HG02981 (cell line): ENCODE results near the gene PAPSS2.
"Not testable (repeated sequence)": the region's sequence is repeated elsewhere in the genome, so short reads cannot be mapped to it uniquely, and the experiment has no call there.

Experiments used
- ATAC-seq: cut with Tn5 transposase; IDR thresholded peaks from one replicate; pipeline ENCODE4 v1.9.1; 2021; ENCODE audit warnings: mild to moderate bottlenecking, moderate library complexity; ENCODE audit not compliant: unreplicated experiment

PAPSS2 gene

GRCh38 chr10:87642486-87642885 is 17.2 kb upstream of the PAPSS2 start:
- ATAC-seq, result no peak

GRCh38 chr10:87642988-87643387 is 16.7 kb upstream of the PAPSS2 start:
- no peak for ATAC-seq

GRCh38 chr10:87643920-87644319 is 15.8 kb upstream of the PAPSS2 start:
- no peak for ATAC-seq

DNA sequence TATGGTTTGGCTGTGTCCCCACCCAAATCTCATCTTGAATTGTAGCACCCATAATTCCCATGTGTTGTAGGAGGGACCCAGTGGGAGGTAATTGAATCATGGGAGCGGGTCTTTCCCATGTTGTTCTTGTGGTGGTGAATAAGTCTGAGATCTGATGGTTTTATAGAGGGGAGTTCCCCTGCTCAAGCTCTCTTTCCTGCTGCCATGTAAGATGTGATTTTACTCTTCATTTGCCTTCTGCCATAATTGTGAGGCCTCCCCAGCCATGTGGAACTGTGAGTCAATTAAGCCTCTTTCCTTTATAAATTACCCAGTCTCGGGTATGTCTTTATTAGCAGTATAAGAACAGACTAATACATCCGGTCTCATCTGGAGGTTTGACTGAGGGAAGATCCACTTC is 15.2 kb upstream of the PAPSS2 start:
- not testable (repeated sequence) for ATAC-seq

GRCh38 chr10:87646192-87646909 is 13.3 kb upstream of the PAPSS2 start:
- ATAC-seq, result no peak

DNA sequence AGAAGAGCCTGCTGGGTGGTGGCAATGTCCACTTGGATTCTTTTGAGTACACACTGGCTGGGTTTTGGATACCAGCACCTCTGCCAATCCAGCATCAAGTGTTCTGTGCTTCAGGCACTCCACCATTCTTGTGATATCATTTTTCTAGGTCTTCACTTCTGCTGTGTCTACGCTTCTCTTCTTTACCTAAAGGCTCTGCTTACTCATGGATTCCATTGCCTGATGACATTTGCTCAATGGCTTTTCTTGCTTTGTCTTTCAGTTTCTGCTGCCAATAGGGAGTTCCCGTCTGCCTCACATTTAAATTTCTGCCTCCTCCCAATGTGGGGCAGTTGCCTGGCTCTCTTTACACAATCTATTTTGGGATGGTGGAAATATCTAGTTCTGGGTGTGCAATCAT is 12.7 kb upstream of the PAPSS2 start:
- no peak for ATAC-seq

DNA sequence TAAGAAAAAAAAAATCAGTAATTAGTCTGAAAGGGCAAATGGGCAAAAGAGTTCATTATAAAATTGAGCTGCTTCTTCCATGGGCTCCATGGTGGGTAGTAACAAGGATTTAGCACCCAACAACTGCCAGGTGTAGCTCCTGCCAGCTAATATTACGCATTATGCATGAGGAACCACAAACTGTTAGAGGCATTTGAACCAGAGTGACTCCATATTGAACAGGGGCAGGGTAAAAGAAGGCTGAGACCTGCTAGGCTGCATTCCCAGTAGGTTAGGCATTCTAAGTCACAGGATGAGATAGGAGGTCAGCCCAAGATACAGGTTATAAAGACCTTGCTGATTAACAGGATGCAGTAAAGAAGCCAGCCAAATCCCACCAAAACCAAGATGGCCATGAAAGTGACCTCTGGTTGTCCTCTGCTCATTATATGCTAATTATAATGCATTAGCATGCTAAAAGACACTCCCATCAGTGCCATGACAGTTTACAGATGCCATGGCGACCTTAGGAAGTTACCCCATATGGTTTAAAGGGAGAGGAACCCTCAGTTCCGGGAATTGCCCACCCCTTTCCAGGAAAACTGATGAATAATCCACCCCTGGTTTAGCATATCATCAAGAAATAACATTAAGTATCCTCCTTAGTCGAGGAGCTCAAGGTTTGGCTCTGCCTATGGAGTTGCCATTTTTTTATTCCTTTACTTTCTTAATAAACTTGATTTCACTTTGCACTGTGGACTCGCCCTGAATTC is 8.7 kb upstream of the PAPSS2 start:
- no peak for ATAC-seq

DNA sequence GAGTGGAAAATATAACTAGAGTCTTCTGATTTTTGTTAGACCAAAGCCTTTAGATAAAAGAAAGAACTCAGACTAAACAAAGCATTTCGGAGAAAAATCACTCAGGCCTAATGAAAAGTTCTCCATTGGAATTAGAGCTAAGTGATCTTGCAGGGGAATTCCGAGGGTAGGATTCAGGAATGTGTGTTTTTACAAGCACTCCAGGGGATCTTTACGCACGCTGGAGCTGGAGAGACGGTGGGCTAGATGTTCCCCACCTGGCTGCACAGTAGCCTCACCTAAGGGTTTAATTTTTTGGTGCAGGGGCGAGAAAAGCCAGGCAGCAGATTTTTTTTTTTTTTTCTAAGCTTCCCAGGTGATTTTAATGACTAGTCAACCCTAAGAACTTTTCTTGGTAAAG is 7.9 kb upstream of the PAPSS2 start:
- ATAC-seq, result no peak

DNA sequence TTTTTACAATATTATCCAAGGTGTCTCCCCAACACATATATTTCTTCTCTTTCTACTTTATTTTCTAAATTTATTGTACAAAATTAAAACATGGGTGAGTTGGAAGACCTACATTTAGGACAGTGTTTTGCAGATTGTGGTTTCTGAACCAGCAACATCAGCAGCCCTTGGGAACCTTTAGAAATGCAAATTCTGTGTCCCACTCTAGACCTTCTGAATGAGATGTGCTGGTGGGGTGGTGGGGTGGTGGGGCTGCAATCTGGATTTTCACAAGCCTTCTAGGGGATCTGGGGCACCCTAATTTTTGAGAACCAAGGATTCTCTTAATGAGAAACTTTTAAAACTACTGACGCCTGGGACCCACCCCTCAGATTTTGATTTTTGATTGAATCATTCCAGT is 7.4 kb upstream of the PAPSS2 start:
- ATAC-seq, result no peak

- no peak for ATAC-seq
Observed at GRCh38 chr10:87654212-87654611, 5.5 kb upstream of the PAPSS2 start.

- ATAC-seq, result no peak
Observed at GRCh38 chr10:87656431-87657072, 3.1 kb upstream of the PAPSS2 start.

GRCh38 chr10:87657371-87657770 is 2.3 kb upstream of the PAPSS2 start:
- ATAC-seq, result no peak

DNA sequence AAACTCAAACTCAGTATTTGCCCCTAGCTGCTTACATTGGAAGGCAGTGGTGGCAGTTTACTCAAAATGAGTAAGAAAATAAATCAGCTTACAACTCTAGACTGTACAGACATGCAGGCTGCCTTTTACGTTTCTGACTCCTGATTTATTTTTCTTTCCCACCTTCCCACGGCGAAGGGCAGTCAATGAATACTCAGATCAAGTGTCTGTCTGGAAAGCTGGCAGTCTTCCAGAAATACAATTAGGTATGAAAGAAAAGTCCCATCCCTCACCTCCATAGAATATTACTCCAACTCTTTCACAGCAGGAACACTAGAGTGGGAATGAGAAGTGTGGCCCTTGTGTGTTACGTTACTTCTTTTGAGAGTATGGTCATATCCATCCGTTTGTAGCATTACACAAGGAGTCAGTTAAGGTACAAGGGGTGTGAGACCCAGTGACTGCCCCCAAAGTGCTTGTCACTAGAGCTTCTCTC is 1.3 kb upstream of the PAPSS2 start:
- ATAC-seq, result no peak

DNA sequence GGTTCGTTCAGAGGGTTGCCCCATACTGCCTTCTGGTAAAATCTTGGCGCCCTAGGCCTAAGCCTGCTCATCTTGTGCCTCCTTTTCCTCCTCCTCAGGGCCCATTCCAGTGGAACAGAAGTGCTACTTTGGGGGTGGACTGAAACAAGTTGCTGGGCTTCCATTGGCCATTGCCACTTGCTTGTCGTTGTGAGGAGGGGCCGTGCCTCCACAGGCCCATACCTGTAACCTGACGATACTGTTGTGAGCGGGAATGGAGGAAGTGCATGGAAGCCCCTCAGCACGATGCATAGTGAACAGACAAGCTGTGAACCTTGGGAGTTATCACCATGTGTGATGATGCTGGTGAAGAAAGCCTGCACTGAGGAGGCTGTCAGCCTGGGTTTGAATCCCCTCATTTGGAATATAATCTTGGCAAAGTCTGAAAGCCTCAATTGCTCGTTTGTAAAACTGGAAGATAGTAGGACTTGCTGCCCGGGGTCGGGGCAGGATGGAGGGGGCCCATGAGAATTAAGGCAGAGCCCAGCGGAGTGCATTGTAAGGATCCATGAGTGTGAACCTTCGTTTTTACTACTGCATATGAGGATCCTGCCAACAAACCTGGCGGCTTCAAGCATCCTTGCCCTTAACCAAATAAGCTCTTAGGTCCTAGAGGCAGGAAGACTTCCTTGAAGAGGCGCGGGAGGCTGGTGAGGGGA is 671 bp upstream of the PAPSS2 start:
- ATAC-seq, result no peak

DNA sequence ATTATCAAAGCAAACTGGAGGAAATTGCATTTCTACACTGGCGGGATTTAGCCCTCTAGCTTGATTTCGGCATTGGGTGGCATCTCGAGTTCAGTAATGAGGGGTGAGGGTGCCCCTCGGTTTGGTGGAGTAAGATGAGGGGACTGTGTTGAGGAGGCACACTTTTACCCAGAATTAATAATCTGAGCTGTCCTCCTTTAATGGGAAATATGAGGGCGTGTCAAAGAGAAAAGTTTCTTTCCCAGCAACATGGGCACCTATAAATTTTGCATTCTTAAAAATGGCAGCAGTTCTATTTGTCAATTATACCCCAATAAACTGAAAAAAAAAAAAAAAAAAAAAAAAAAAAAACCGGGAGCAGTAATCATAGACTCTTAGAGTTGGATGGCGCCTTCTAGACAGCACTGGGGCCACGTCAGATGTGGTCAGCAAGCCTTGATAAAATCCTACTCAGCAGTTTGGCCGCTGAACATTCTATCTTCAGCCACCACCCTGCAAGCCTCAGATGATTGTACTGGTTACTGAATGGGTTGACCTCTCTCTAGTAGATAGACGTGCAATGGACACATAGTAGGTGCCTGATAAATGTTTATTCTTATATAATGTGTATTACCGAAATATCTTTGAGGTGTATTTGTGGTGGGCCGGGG is 931 bp downstream of the PAPSS2 start:
- ATAC-seq, result no peak

DNA sequence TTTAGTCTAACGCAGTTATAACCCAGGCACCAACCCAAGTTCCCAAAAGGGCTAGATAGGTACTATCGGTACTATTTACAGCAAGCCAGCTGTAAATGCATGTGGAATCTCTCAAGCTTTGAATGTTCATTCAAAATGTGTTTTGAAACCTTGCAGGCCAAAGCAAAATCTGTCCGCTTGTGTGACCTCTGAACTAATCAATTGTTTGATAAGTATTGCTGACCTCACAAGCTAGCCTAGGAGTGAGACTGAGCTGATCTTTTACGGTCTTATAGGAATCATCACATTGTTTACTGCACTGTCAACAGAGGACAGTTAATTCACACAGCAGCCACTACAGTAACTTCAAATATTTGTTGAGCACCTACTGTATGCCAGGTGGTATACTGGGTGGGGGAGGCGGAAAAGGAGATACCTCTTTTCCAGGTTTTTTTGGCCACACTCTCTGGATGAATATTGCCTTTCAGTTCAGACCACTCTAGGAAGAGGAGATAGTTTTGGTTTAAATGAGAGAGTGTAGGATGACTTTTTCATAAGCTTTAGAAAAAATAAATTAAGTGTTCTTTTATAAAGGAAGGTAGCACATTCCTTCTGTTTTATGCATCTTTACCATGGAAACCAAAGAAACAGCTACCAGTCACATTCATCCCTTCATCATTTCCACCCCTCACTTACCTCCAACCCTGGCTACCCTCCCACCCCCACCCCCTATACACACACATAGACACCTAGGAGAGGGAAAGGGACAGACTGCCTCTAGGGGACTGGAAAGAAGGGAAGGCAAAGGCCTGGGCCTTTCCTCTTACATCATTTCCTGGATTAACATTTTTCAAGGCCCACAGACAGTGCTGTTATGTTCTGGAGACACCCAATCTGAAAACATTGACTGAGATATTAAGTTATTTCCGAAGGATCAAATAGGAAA is 2.4 kb downstream of the PAPSS2 start:
- no peak for ATAC-seq

DNA sequence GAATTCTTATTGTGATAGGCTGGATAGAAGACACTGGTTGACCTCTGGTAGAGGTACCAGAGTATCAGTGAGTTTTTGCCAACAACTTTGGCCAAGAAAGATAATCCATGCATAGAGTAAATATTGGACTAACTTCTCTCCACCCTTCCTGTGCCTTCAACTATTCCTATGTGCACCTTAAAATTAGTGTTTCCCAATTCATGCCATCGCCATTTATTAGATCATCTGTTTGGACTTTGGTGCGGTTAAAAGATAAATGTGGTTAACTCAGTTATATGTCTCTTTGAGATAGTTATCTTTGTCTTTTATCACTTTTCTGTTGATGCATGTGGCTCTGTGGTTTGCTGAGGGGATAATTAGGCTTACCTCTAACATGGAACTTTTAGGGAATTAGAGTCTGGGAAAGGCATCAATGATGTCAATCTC is 4.6 kb downstream of the PAPSS2 start:
- ATAC-seq, result no peak

DNA sequence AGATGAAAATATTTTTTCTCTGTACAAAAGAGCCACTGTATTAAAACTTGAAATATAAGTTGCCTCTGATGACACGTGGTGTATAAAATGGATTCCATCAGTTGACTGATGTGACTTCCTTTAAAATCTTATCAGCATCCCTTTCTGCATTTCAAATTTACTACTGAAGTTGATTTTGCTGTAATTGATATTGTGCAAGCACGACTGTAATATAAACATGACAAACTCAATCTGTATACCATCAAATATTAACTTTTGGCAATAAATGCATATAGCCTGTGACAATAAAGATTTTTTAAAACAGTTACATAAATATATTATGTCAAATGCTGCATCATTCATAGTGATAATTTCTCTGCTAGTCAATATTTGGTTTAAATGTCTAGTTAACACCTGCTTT is 7.8 kb downstream of the PAPSS2 start:
- ATAC-seq, result no peak

- ATAC-seq, result no peak
Observed at GRCh38 chr10:87668324-87669074, 8.8 kb downstream of the PAPSS2 start.
